GM18951 (cell line): ENCODE results near the gene UGT2A2.

ENCODE experiments used
- POLR2A ChIP-seq: IDR thresholded peaks from 4 replicates; pipeline ENCODE4 v1.6.1; 2011; ENCODE audit warnings: mild to moderate bottlenecking; ENCODE audit not compliant: insufficient read length, insufficient read depth; ENCODE audit errors: extremely low read depth
- in situ Hi-C: fragments of 300-500 bp; cut with MboI; formaldehyde crosslinking; loops from one replicate; pipeline ENCODE4 v1.12.0; 2022; ENCODE audit warnings: low sequenced_read_pairs, mixed read lengths, inconsistent platforms; ENCODE audit not compliant: unreplicated experiment

The UGT2A2 gene

DNA sequence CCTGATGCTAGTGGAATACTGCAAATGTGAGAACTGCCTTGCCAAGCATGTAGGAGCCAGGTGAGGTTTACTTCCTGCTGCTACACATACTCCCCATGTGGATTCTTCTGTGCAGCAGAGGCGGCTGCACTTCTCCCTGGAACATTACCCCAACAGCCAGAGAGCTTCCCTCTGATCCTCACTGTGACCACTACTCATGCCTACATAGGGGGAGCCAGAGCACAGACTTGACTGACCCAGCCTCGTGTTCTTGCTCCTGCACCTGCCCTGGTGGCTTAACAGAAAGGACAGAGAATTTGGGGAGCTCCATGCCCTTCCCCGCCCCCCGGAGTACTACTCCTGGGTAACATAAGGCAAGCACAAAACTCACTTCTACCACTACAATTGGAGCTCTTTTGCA is 38.4 kb downstream of the UGT2A2 start:
- in situ Hi-C loops, result no loop called here

GRCh38 chr4:69600013-69600412 is 39.4 kb downstream of the UGT2A2 start:
- no peak for TF ChIP-seq POLR2A
- in situ Hi-C loops, result no loop called here

More for the DNA sequence above, 38.4 kb downstream of the UGT2A2 start:
- TF ChIP-seq POLR2A, result no peak

DNA sequence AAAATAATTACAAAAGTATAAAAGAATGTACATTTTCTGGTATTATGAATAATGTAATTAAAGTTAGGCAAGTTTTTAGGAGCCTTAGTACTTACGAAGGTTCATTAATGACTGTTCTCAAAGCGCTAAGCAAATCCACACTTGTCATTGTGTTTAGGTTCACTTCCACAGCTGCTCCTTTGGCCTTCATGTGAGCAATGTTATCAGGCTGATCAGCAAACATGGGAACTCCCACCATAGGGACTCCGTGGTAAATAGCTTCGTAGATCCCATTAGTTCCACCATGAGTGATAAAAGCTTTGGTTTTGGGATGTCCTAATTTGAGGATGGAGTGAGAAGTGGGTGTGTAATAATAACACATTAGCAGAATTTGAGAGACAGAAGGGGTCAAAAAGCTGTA is 45.1 kb downstream of the UGT2A2 start:
- in situ Hi-C loops, result no loop called here
- TF ChIP-seq POLR2A, result no peak

- in situ Hi-C loops, result no loop called here
- TF ChIP-seq POLR2A, result no peak
Observed at GRCh38 chr4:69591364-69591763, 48.1 kb downstream of the UGT2A2 start.

DNA sequence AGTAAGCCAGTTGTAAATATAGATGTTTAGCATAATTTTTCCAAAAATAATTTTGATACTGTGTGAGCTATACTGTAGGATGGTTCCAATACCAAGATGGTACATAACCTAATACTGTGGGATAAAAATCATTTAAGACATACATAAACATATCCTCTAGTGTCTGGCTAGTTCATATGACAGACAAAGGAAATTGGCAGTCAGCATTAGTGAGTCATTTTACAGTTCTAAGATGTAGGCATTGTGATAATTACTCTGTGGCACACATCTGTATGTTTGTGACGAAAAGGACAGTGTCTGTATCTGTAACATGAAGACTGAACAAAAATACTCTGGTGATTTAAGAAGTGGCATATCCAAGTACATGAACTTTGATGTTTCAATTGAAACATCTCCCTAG is 49.6 kb downstream of the UGT2A2 start:
- no peak for TF ChIP-seq POLR2A
- in situ Hi-C loops, result no loop called here

DNA sequence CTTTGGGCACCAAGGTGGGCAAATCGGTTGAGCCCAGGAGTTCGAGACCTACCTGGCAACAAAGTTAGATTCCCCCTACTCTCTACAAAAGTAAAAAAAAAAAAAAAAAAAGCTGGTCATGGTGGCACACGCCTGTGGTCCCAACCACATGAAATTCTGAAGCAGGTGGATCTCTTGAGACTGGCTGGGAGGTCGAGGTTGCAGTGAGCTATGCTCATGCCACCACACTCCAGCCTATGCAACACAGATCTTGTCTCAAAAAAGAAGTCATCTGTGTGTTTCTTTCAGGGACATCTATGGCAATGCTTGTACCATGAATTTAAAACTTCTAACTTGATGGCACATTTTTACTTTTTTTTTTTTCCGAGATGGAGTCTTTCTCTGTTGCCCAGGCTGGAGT is 55.3 kb downstream of the UGT2A2 start:
- TF ChIP-seq POLR2A, result no peak

GRCh38 chr4:69583543-69583942 is 55.9 kb downstream of the UGT2A2 start:
- TF ChIP-seq POLR2A, result no peak
- in situ Hi-C loops, result no loop called here

More for the DNA sequence above, 55.3 kb downstream of the UGT2A2 start:
- in situ Hi-C loops, result no loop called here

DNA sequence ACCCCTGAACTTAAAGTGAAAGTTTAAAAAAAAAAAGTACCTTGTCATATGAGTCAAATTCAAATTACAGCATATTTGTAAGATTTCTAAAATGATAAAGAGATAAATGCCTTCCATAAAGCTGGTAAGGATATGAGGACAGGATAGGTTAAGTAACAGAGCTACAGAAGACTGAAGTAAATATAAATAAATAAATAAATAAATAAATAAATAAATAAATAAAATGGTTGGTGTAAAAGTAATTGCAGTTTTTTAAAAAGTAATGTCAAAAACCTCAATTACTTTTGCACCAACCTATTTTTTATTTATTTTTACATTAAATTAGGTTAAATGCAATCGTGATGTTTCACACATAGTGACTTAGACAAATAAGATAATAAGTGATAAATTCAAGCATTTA is 62.2 kb downstream of the UGT2A2 start:
- in situ Hi-C loops, result no loop called here
- no peak for TF ChIP-seq POLR2A

GRCh38 chr4:69576251-69576877 is 63.1 kb downstream of the UGT2A2 start:
- in situ Hi-C loops, result no loop called here
- TF ChIP-seq POLR2A, result no peak

GRCh38 chr4:69568787-69569186 is 70.7 kb downstream of the UGT2A2 start:
- in situ Hi-C loops, result no loop called here
- TF ChIP-seq POLR2A, result no peak

- in situ Hi-C loops, result no loop called here
- TF ChIP-seq POLR2A, result no peak
Observed at GRCh38 chr4:69563424-69563823, 76.0 kb downstream of the UGT2A2 start.

GRCh38 chr4:69549651-69550050 is 89.8 kb downstream of the UGT2A2 start:
- no peak for TF ChIP-seq POLR2A
- in situ Hi-C loops, result no loop called here

- TF ChIP-seq POLR2A, result no peak
- in situ Hi-C loops, result no loop called here
Observed at GRCh38 chr4:69546134-69546765, 93.2 kb downstream of the UGT2A2 start.
